Measurements from ENCODE around the gene CELF1. TPM values are rescaled to one million over a fixed set of nuclear protein-coding genes. Genes with fewer than 3 reads are reported as not detected.

CELF1 gene
- total RNA-seq, 4 donors from 2014 or later: 82.9 to 248 (median 96.7) TPM

GRCh38 chr11:47443028-47443700 lies 109.8 kb downstream of the CELF1 start:
- Histone ChIP-seq H3K9me3 (no peaks in the 10 kb centered on the region), H3K36me3 (no peaks in the 10 kb centered on the region), H3K4me1 (no peaks in the 10 kb centered on the region), H3K27me3 (no peaks in the 10 kb centered on the region), H3K4me3 (no peak overlapping the region), H3K27ac (no peak overlapping the region)
- intact Hi-C loops (cut with DNase I; ENCODE audit: low total_unique reads): no loop called here
- in situ Hi-C loops (cut with MboI; ENCODE audit: low pct_ligation_motif_present in 1 of 4, low pct_unique_long_range_greater_than_20kb in 1 of 4, low sequenced_read_pairs in 3 of 4): no loop called here
- no peak for DNase-seq
- WGBS, 2 donors (ENCODE audit: low coverage in 1 of 2): 85 to 90% methylated on average over 2 to 12 of the region's 12 CpGs
- TF ChIP-seq, protein P1, sequence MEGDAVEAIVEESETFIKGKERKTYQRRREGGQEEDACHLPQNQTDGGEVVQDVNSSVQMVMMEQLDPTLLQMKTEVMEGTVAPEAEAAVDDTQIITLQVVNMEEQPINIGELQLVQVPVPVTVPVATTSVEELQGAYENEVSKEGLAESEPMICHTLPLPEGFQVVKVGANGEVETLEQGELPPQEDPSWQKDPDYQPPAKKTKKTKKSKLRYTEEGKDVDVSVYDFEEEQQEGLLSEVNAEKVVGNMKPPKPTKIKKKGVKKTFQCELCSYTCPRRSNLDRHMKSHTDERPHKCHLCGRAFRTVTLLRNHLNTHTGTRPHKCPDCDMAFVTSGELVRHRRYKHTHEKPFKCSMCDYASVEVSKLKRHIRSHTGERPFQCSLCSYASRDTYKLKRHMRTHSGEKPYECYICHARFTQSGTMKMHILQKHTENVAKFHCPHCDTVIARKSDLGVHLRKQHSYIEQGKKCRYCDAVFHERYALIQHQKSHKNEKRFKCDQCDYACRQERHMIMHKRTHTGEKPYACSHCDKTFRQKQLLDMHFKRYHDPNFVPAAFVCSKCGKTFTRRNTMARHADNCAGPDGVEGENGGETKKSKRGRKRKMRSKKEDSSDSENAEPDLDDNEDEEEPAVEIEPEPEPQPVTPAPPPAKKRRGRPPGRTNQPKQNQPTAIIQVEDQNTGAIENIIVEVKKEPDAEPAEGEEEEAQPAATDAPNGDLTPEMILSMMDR (IDR thresholded peaks at IDR 0.05): no peak
- TF ChIP-seq POLR2AphosphoS5 (IDR thresholded peaks at IDR 0.05): no peak
- TF ChIP-seq EP300 (IDR thresholded peaks at IDR 0.05; ENCODE audit: low read depth): no peak
- no peak for TF ChIP-seq POLR2A (IDR thresholded peaks at IDR 0.05)

DNA sequence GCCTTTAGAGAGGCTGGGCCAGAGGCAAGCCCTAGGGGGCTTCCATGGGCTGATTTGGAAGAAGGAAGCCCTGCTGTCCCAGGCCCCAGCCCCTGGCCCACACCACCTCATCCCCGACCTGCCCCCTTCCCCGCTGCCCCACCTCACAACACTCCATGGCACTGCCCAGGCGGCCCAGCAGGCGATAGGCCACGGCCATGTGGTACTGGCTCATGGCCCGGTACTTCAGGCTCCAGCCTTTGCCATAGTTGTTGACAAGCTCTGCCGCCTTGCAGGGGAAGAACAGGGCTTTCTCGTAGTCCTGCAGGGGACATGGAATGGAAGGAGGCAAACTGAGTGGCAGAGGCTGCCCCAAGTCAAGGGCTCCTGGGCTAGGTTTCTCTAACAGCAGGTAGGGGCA lies 110.4 kb downstream of the CELF1 start:
- TF ChIP-seq EP300 (IDR thresholded peaks at IDR 0.05; ENCODE audit: low read depth): no peak
- TF ChIP-seq, protein P1 (IDR thresholded peaks at IDR 0.05): no peak
- no peak for TF ChIP-seq POLR2A (IDR thresholded peaks at IDR 0.05)
- TF ChIP-seq POLR2AphosphoS5 (IDR thresholded peaks at IDR 0.05): no peak
- Histone ChIP-seq H3K4me3 (no peak overlapping the region), H3K36me3 (no peaks in the 10 kb centered on the region), H3K27ac (no peak overlapping the region), H3K4me1 (peaks cover 0 to 6% (median 3%) of the 10 kb centered on the region in 4 donors), H3K27me3 (no peaks in the 10 kb centered on the region), H3K9me3 (no peaks in the 10 kb centered on the region)
- no peak for DNase-seq
- intact Hi-C loops (cut with DNase I; ENCODE audit: low total_unique reads) (no loop called here), in situ Hi-C loops (cut with MboI; ENCODE audit: low pct_ligation_motif_present in 1 of 4, low pct_unique_long_range_greater_than_20kb in 1 of 4, low sequenced_read_pairs in 3 of 4) (no loop called here)
- 93% methylated on average over 8 of the region's 8 CpGs; no CpG with 5 or more reads in 1 of the 2 donors for WGBS, 2 donors (ENCODE audit: low coverage in 1 of 2)

GRCh38 chr11:47441421-47441820 lies 111.5 kb downstream of the CELF1 start:
- H3K9me3 ChIP-seq: no peaks in the 10 kb centered on the region
- H3K27ac ChIP-seq: no peak overlapping the region
- no peak overlapping the region for H3K4me3 ChIP-seq
- WGBS, 2 donors (ENCODE audit: low coverage in 1 of 2): 86% methylated on average over 12 of the region's 12 CpGs; no CpG with 5 or more reads in 1 of the 2 donors
- in situ Hi-C loops (cut with MboI; ENCODE audit: low pct_ligation_motif_present in 1 of 4, low pct_unique_long_range_greater_than_20kb in 1 of 4, low sequenced_read_pairs in 3 of 4): no loop called here
- H3K4me1 ChIP-seq: peaks cover 0 to 9% (median 3%) of the 10 kb centered on the region in 4 donors
- TF ChIP-seq, protein P1 (IDR thresholded peaks at IDR 0.05): no peak
- TF ChIP-seq EP300 (IDR thresholded peaks at IDR 0.05; ENCODE audit: low read depth): no peak
- TF ChIP-seq POLR2A (IDR thresholded peaks at IDR 0.05): no peak
- no peak for TF ChIP-seq POLR2AphosphoS5 (IDR thresholded peaks at IDR 0.05)
- no peaks in the 10 kb centered on the region for H3K36me3 ChIP-seq
- intact Hi-C loops (cut with DNase I; ENCODE audit: low total_unique reads): no loop called here
- DNase-seq: no peak
- no peaks in the 10 kb centered on the region for H3K27me3 ChIP-seq

GRCh38 chr11:47440054-47440476 lies 112.9 kb downstream of the CELF1 start:
- in situ Hi-C loops (cut with MboI; ENCODE audit: low pct_ligation_motif_present in 1 of 4, low pct_unique_long_range_greater_than_20kb in 1 of 4, low sequenced_read_pairs in 3 of 4): no loop called here
- TF ChIP-seq EP300 (IDR thresholded peaks at IDR 0.05; ENCODE audit: low read depth) (no peak), POLR2AphosphoS5 (IDR thresholded peaks at IDR 0.05) (no peak)
- TF ChIP-seq, protein P1 (IDR thresholded peaks at IDR 0.05): no peak

More at GRCh38 chr11:47440054-47440476, 112.9 kb downstream of the CELF1 start:
- peaks cover 0 to 9% (median 3%) of the 10 kb centered on the region in 4 donors for H3K4me1 ChIP-seq
- DNase-seq: no peak
- H3K27me3 ChIP-seq: no peaks in the 10 kb centered on the region
- H3K4me3 ChIP-seq: no peak overlapping the region
- WGBS, 2 donors (ENCODE audit: low coverage in 1 of 2): 89 to 100% methylated on average over 1 to 2 of the region's 2 CpGs
- no peaks in the 10 kb centered on the region for H3K36me3 ChIP-seq
- intact Hi-C loops (cut with DNase I; ENCODE audit: low total_unique reads): no loop called here
- no peaks in the 10 kb centered on the region for H3K9me3 ChIP-seq
- H3K27ac ChIP-seq: no peak overlapping the region
